ENCODE measurements around the gene KCTD13. TPM values are rescaled to one million over a fixed set of nuclear protein-coding genes. Genes with fewer than 3 reads are reported as not detected.

KCTD13 gene, protein sequence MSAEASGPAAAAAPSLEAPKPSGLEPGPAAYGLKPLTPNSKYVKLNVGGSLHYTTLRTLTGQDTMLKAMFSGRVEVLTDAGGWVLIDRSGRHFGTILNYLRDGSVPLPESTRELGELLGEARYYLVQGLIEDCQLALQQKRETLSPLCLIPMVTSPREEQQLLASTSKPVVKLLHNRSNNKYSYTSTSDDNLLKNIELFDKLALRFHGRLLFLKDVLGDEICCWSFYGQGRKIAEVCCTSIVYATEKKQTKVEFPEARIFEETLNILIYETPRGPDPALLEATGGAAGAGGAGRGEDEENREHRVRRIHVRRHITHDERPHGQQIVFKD
- 8.4 and 12.8 TPM in 2 replicates for total RNA-seq

DNA sequence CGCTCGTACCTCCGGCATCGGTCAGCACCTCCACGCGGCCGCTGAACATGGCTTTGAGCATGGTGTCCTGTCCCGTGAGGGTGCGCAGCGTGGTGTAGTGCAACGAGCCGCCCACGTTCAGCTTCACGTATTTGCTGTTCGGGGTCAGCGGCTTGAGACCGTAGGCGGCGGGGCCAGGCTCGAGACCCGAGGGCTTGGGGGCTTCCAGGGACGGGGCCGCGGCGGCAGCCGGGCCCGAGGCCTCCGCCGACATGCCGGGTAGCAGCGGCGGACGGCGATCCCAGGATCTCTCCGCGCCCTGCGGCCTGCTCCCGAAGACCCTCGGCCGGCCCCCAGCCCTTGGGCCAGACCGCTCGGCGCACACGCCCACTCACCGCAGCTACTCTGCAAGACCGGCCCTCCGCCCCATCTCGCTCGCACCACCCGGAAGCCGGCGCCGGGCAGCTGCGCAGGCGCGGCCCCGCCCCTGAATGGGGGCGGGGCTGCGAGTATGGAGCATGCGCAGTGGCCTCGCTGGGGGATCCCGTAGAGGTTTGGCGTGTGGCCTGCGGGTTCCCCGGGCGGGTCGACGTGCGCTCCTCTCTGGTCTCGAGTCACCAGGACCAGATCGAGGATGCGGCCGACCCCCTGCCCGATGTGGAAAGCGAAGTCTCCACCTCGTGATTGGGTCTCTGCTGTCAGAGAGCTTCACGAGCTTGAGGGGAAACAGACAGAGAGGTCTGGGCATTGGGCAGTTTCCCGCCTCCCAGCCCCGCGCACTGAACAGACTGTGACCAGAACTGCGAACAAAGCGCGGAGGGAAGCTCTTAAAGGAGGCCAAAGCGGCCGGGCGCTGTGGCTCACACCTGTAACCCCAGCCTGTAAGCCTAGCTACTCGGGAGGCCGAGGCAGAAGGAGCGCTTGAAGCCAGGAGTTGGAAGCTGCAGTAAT, at the start of gene KCTD13:
TSS of gene KCTD13 (minus strand) at position 446 of the 930 bp plus-strand sequence. CDS start at position 253, 193 bp downstream.

DNA sequence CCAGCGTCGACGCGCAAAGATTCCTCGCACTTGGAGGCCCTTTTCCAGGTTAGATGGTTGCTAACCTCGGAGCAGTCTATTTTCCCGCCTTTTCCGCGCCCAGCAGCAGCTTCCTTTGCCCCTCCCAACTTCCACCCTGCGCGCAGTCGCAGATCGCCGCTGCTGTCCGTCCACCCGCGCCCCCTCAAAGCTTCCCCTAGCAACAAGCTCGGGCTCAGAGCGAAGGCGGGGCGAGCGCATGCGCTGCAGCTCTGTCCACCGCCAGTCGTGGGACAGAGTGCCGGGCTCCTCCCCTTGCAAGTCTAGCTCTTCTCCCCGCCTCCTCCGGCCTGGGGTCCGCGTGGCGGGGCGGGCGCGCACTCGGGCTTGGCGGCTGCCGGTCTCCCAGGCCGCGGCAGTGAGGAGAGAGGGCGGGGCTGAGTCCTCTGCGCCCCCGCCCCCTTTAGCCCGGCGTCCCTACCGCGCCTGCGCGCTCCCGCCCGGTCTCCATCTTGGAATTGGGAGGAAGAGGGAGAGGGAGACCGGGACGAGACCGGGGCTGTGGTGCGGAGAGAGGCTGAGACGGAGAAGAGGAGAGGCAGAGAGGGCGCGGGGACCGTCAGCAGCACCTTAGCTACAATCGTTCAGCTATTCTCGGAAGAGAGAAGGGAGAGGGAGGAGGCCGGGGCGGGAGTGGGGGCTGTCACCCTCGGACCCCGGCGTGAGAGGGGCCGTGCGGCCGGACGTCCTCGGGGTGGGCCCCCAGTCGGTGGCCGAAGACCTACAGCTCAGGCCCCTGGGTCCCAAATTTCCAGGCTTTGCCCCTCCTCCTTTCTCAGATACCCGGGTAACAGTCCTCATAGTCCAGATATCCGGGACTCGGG, 47.6 kb upstream of the KCTD13 start, which contains the start of gene TAOK2:
TSS of gene TAOK2 (plus strand) at position 485 of the 863 bp plus-strand sequence. CDS start 3,905 bp downstream, outside the sequence.

DNA sequence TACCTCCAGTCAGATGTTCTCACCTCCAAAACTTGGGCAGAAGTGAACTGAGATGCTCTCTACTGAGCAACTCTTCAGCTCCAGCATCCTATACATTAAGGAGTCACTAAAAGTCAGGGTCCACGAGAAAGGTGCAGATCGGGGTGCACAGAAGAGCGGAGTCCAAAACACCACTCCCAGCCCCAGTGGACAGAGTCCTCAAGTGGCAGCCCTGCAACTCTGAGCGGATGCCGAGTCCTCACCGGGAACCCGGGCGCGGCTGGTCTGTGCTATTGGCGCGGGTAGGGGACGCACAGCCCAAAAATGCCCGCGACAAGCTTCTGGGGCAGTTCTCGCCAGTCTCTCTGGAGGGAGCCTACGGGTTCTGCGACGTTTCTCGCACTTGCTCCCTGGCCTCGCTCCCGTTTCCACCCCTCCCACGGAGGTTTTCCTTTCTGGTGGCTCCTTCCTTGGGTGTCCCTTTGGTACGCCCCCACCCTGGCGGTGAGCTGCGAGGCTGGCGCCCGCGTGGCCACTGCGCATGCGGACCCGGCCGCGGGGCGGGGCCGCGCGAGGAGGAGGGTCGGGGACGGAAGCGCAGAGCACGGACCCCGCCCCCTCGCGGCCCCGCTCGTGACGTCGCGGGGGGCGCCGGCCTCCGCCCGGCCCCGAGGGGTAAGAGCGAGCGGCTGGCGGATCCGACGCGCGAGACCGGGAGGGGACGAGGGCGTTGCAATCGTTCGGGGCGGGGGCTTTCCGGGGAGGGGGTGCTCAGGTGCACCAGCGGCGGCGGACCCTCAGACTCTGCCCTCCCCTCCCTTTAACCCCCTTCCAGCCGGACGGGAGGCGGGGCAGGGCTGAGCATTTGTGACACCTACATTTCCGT, 35.7 kb upstream of the KCTD13 start, which contains the start of gene TMEM219:
TSS of gene TMEM219 (plus strand) at position 601 of the 865 bp plus-strand sequence. CDS start 1,065 bp downstream, outside the sequence.

DNA sequence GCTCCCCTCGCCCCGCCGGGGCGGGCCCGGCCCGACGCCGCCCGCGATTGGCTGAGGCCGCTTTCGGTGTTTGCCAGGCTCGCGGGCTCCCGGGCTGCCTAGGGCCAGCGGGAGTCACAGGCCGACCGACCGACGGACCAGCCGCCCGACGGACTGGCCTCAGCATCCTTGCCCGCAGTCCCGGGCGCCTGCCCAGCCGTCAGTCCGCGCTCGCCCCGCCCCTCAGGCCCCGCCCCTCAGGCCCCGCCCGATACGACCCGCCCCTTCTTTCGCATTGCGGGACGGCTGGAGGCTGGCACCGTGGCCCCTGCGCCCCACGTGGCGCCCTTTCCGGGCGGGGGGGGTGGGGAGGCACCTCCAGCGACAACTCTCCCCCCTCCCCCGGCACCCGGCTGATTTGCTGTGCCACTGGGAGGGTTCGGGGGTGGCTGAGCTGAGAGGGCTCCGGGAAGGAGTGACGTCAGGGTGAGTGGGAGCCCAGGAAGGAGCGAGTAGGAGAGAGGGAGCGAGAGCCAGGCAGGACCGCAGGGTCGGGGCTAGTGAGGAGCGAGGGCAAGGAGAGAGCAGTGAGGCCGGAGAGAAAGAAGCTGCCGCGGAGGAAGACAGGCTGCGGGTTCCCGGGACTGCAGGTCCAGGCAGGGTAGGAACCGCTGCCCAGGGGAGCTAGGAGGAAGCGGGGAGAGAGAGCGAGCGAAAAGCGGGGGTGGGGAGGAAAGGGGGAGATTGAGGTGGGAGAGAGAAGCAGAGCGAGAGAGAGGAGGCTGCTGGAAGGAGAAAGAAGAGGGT, 25.7 kb downstream of the KCTD13 start, which contains the start of gene ASPHD1:
TSS of gene ASPHD1 (plus strand) at position 387 of the 786 bp plus-strand sequence. CDS start 484 bp downstream, outside the sequence.

DNA sequence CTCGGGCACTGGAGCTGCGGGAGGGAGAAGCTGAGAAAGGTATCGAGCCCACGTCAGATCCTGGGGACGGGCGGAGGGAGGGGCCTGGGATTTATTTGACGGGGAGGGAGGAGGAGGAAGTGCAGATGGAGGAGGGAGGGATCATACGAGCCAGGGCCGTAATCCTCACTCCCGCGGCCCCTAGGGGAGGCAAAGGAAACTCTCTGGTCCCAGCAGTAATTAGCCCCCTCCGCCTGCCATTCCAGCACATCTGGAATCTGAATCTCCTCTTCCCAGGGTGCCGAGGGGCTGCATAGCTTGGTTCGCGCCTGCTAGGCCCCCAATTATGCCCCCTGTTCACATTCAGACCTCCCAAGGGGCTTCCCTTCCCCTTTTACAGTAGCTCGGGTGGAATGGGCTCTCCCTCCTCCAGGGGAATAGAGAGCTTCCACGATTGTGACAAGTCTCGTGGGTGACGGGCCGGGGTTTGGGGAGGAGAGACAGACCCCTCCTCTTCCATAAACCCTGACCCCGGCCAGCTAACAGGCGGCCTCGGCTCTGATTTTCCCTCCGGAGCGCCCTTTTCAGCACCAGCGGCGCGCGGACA, 26.4 kb downstream of the KCTD13 start, which contains the start of gene SEZ6L2:
TSS of gene SEZ6L2 (minus strand) at position 35 of the 586 bp plus-strand sequence. CDS start 531 bp downstream, outside the sequence.

DNA sequence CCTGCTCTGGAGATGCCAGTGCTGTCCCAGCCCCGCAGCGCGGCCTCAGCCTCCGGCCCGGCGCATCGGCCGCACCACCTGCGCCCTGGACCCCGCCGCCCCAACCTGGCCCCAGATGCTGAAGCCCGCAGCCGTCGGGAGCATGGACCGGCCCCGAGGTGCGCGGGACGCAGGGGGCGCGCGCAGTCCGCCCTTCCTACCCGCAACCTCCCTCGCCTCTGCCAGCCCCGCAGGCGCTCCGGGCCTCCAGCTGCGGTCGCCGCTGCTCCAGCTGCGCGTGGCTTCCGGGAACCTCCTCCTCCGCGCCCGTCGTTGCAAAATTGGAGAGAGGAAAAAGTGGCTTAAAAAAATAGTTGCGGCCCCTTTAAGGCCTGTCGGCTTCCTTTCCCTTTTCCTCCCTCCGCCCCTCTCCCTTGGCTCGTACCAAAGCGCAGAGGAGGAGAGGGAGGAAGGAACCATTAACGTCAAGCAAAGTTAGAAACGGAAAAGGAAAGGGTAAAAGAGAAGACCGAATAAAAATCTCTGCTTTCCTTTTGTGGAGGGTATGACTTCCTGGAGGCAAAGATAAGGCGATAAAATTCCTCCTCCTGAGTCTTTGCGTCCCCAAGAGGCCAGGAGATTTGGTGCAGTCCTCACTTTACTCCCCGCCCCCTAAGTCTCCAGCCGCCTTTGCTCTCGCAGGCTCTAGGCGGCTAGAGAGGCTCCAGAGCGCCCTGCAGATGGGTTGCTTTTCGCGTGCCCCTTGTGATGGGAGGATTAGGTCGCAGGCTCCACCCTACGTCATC, 63.0 kb downstream of the KCTD13 start, which contains the start of gene CDIPT:
TSS of gene CDIPT (minus strand) at position 343 of the 785 bp plus-strand sequence. CDS start 369 bp downstream, outside the sequence.

Other genes starting within 250 kb of the KCTD13 start
- gene QPRT, start 247.0 kb downstream of the KCTD13 start, total RNA-seq: 1.3 and 4.7 TPM in 2 replicates
- gene C16orf54, start 180.2 kb downstream of the KCTD13 start, total RNA-seq: not detected in 2 replicates
- not detected in 2 replicates for gene ZG16, start 148.0 kb downstream of the KCTD13 start, total RNA-seq
- gene KIF22, start 135.5 kb downstream of the KCTD13 start, total RNA-seq: 28.2 and 30.3 TPM in 2 replicates
- 119 and 172 TPM in 2 replicates for gene MAZ, start 119.7 kb downstream of the KCTD13 start, total RNA-seq
- gene PRRT2, start 114.0 kb downstream of the KCTD13 start, total RNA-seq: 0.16 TPM in 1 of 2 replicates, not detected in the other
- 16.2 and 25.8 TPM in 2 replicates for gene PAGR1, start 110.1 kb downstream of the KCTD13 start, total RNA-seq
- gene MVP, start 105.8 kb downstream of the KCTD13 start, total RNA-seq: 190 and 191 TPM in 2 replicates
- 133 and 146 TPM in 2 replicates for gene CDIPT, start 63.0 kb downstream of the KCTD13 start, total RNA-seq
- 31.1 and 40.3 TPM in 2 replicates for gene SEZ6L2, start 26.7 kb downstream of the KCTD13 start, total RNA-seq
- gene ASPHD1, start 25.7 kb downstream of the KCTD13 start, total RNA-seq: 11.2 and 16.0 TPM in 2 replicates
- gene TMEM219, start 35.9 kb upstream of the KCTD13 start, total RNA-seq: 116 and 145 TPM in 2 replicates
- gene TAOK2, start 47.6 kb upstream of the KCTD13 start, total RNA-seq: 43.3 and 44.7 TPM in 2 replicates
- gene HIRIP3, start 69.4 kb upstream of the KCTD13 start, total RNA-seq: 7.8 and 8.1 TPM in 2 replicates
- 58.3 and 77.8 TPM in 2 replicates for gene INO80E, start 70.0 kb upstream of the KCTD13 start, total RNA-seq
- gene DOC2A, start 84.8 kb upstream of the KCTD13 start, total RNA-seq: not detected in 2 replicates
- gene C16orf92, start 97.0 kb upstream of the KCTD13 start, total RNA-seq: not detected in 2 replicates
- gene TLCD3B, start 105.0 kb upstream of the KCTD13 start, total RNA-seq: not detected in 2 replicates
- 2,796 and 2,917 TPM in 2 replicates for gene ALDOA, start 139.5 kb upstream of the KCTD13 start, total RNA-seq
- gene PPP4C, start 149.8 kb upstream of the KCTD13 start, total RNA-seq: 95.0 and 107 TPM in 2 replicates
- gene TBX6, start 165.7 kb upstream of the KCTD13 start, total RNA-seq: under 0.01 TPM in 1 of 2 replicates, not detected in the other
- gene YPEL3, start 170.0 kb upstream of the KCTD13 start, total RNA-seq: 41.0 and 52.0 TPM in 2 replicates
- gene GDPD3, start 187.3 kb upstream of the KCTD13 start, total RNA-seq: 0.81 and 1.8 TPM in 2 replicates
- gene MAPK3, start 197.0 kb upstream of the KCTD13 start, total RNA-seq: 79.4 and 81.2 TPM in 2 replicates

All from cardiac atrium fibroblast (primary cell).